GM20000 (cell line): ENCODE measurements around the gene GPR78.

Experiments
- DNase-seq: peaks from one replicate; pipeline ENCODE4 v3.0.0; 2012; ENCODE audit warnings: low spot score
- CTCF ChIP-seq: IDR thresholded peaks from 2 replicates; pipeline ENCODE4 v1.5.1; 2012; ENCODE audit warnings: mild to moderate bottlenecking, control low read depth; ENCODE audit errors: extremely low read depth, missing control alignments

The GPR78 gene

GRCh38 chr4:8542776-8543525 is 37.2 kb upstream of the GPR78 start:
- TF ChIP-seq CTCF, result no peak
- no peak for DNase-seq

- DNase-seq, result no peak
- TF ChIP-seq CTCF, result no peak
These were observed 36.6 kb upstream of the GPR78 start for GRCh38 chr4:8543623-8544022.

GRCh38 chr4:8544282-8544681 is 35.9 kb upstream of the GPR78 start:
- TF ChIP-seq CTCF, result no peak
- DNase-seq, result no peak

- no peak for DNase-seq
- no peak for TF ChIP-seq CTCF
These were observed 35.3 kb upstream of the GPR78 start for GRCh38 chr4:8544741-8545438.

GRCh38 chr4:8545439-8545765 is 34.8 kb upstream of the GPR78 start:
- no peak for DNase-seq
- TF ChIP-seq CTCF, result no peak

- DNase-seq, result no peak
- no peak for TF ChIP-seq CTCF
These were observed 33.5 kb upstream of the GPR78 start for GRCh38 chr4:8546766-8547107.

- DNase-seq, result peak; percentile 63
- TF ChIP-seq CTCF, result peak; percentile 57
These were observed 32.9 kb upstream of the GPR78 start for GRCh38 chr4:8547108-8547911.
